ENCODE results near the gene NUDT16L1.

Gene NUDT16L1

GRCh38 chr16:4733747-4734062, 40.3 kb downstream of the NUDT16L1 start:
- no peaks in the 10 kb centered on the region for H3F3A ChIP-seq (ENCODE audit: insufficient read depth, low read length)
- TF ChIP-seq EZH2 (IDR thresholded peaks at IDR 0.05; ENCODE audit: borderline replicate concordance, low read length) (no peak), CTCF (IDR thresholded peaks at IDR 0.05; ENCODE audit: low read length) (no peak)
- no peaks in the 10 kb centered on the region for H3K9me3 ChIP-seq (ENCODE audit: low read length)
- no peak overlapping the region for H3K27ac ChIP-seq (ENCODE audit: low read depth, low read length, poor library complexity, severe bottlenecking)
- peak overlapping the region; percentile 45; the same call in 1 of the 2 replicates for H2AFZ ChIP-seq (ENCODE audit: low read length)
- no peaks in the 10 kb centered on the region for H3K79me2 ChIP-seq (ENCODE audit: insufficient read depth, low read length)
- H3K9ac ChIP-seq (ENCODE audit: low read length), result peak overlapping the region; percentile 84
- peak overlapping the region; percentile 76 for H3K4me2 ChIP-seq (ENCODE audit: low read length)
- H3K4me3 ChIP-seq (ENCODE audit: low read depth, low read length, poor library complexity, severe bottlenecking), result peak overlapping the region; percentile 85
- H3K9me2 ChIP-seq (ENCODE audit: low read depth, low read length), result no peaks in the 10 kb centered on the region
- peaks cover 4% of the 10 kb centered on the region; the same call in 1 of the 2 replicates for H3K36me3 ChIP-seq (ENCODE audit: insufficient read depth, low read length)
- no peaks in the 10 kb centered on the region for H3K27me3 ChIP-seq (ENCODE audit: insufficient read depth, low read length)
- H4K20me1 ChIP-seq (ENCODE audit: insufficient read depth, low read length), result no peaks in the 10 kb centered on the region
- peaks cover 15% of the 10 kb centered on the region for H3K4me1 ChIP-seq (ENCODE audit: insufficient read depth, low read length, severe bottlenecking)

- Histone ChIP-seq H3K36me3 (ENCODE audit: insufficient read depth, low read length) (peaks cover 4% of the 10 kb centered on the region; the same call in 1 of the 2 replicates), H3K9ac (ENCODE audit: low read length) (peak within 1 kb of the TSS; percentile 84), H2AFZ (ENCODE audit: low read length) (peak within 1 kb of the TSS; percentile 89), H3K27ac (ENCODE audit: low read depth, low read length, poor library complexity, severe bottlenecking) (peak within 1 kb of the TSS; percentile 42), H3K9me3 (ENCODE audit: low read length) (no peaks in the 10 kb centered on the region), H3K27me3 (ENCODE audit: insufficient read depth, low read length) (no peaks in the 10 kb centered on the region), H4K20me1 (ENCODE audit: insufficient read depth, low read length) (no peaks in the 10 kb centered on the region), H3K4me2 (ENCODE audit: low read length) (peak within 1 kb of the TSS; percentile 76), H3K9me2 (ENCODE audit: low read depth, low read length) (no peaks in the 10 kb centered on the region), H3K79me2 (ENCODE audit: insufficient read depth, low read length) (no peaks in the 10 kb centered on the region), H3K4me3 (ENCODE audit: low read depth, low read length, poor library complexity, severe bottlenecking) (peak within 1 kb of the TSS; percentile 85), H3K4me1 (ENCODE audit: insufficient read depth, low read length, severe bottlenecking) (peaks cover 15% of the 10 kb centered on the region), H3F3A (ENCODE audit: insufficient read depth, low read length) (no peaks in the 10 kb centered on the region)
- TF ChIP-seq CTCF (IDR thresholded peaks at IDR 0.05; ENCODE audit: low read length) (no peak), EZH2 (IDR thresholded peaks at IDR 0.05; ENCODE audit: borderline replicate concordance, low read length) (no peak)
Observed at GRCh38 chr16:4734063-4734729, 40.8 kb downstream of the NUDT16L1 start, which contains the start of the genes ANKS3 and DNAAF8. Gene ANKS3, minus strand, starts transcription at chr16:4734271. Its CDS starts 4,122 bp downstream, at chr16:4730149. Gene DNAAF8, plus strand, starts transcription at chr16:4734537. Its CDS starts 1,978 bp downstream, at chr16:4736515.

- H3K9ac ChIP-seq (ENCODE audit: low read length), result peak overlapping the region; percentile 84
- H2AFZ ChIP-seq (ENCODE audit: low read length), result peak overlapping the region; percentile 89
- peaks cover 15% of the 10 kb centered on the region for H3K4me1 ChIP-seq (ENCODE audit: insufficient read depth, low read length, severe bottlenecking)
- peak overlapping the region; percentile 76 for H3K4me2 ChIP-seq (ENCODE audit: low read length)
- no peaks in the 10 kb centered on the region for H3F3A ChIP-seq (ENCODE audit: insufficient read depth, low read length)
- no peak for TF ChIP-seq CTCF (IDR thresholded peaks at IDR 0.05; ENCODE audit: low read length)
- TF ChIP-seq EZH2 (IDR thresholded peaks at IDR 0.05; ENCODE audit: borderline replicate concordance, low read length), result no peak
- H3K9me2 ChIP-seq (ENCODE audit: low read depth, low read length), result no peaks in the 10 kb centered on the region
- no peaks in the 10 kb centered on the region for H3K9me3 ChIP-seq (ENCODE audit: low read length)
- peak overlapping the region; percentile 42 for H3K27ac ChIP-seq (ENCODE audit: low read depth, low read length, poor library complexity, severe bottlenecking)
- no peaks in the 10 kb centered on the region for H3K27me3 ChIP-seq (ENCODE audit: insufficient read depth, low read length)
- H3K4me3 ChIP-seq (ENCODE audit: low read depth, low read length, poor library complexity, severe bottlenecking), result peak overlapping the region; percentile 85
- H3K36me3 ChIP-seq (ENCODE audit: insufficient read depth, low read length), result no peaks in the 10 kb centered on the region
- no peaks in the 10 kb centered on the region for H4K20me1 ChIP-seq (ENCODE audit: insufficient read depth, low read length)
- no peaks in the 10 kb centered on the region for H3K79me2 ChIP-seq (ENCODE audit: insufficient read depth, low read length)
Observed at GRCh38 chr16:4734730-4735535, 41.6 kb downstream of the NUDT16L1 start.
